Measurements from ENCODE around the gene PURA.

Gene PURA

GRCh38 chr5:140159014-140159927 lies 45.4 kb downstream of the PURA start:
- DNase-seq (ENCODE audit: low read depth, low spot score), result no peak

GRCh38 chr5:140162275-140162674 lies 48.4 kb downstream of the PURA start:
- no peak for DNase-seq (ENCODE audit: low read depth, low spot score)

- no peak for DNase-seq (ENCODE audit: low read depth, low spot score)
Observed at GRCh38 chr5:140162781-140163180, 48.9 kb downstream of the PURA start.

- DNase-seq (ENCODE audit: low read depth, low spot score), result no peak
Observed at GRCh38 chr5:140165101-140165922, 51.4 kb downstream of the PURA start.

GRCh38 chr5:140165923-140166270 lies 52.0 kb downstream of the PURA start:
- DNase-seq (ENCODE audit: low read depth, low spot score), result no peak

- DNase-seq (ENCODE audit: low read depth, low spot score), result no peak
Observed at GRCh38 chr5:140166911-140167310, 53.0 kb downstream of the PURA start.

- DNase-seq (ENCODE audit: low read depth, low spot score), result no peak
Observed at GRCh38 chr5:140168371-140168770, 54.5 kb downstream of the PURA start.

GRCh38 chr5:140169410-140169809 lies 55.5 kb downstream of the PURA start:
- no peak for DNase-seq (ENCODE audit: low read depth, low spot score)

GRCh38 chr5:140172483-140172882 lies 58.6 kb downstream of the PURA start:
- no peak for DNase-seq (ENCODE audit: low read depth, low spot score)

GRCh38 chr5:140174014-140174413 lies 60.1 kb downstream of the PURA start:
- DNase-seq (ENCODE audit: low read depth, low spot score), result no peak

- DNase-seq (ENCODE audit: low read depth, low spot score), result peak; percentile 80
Observed at GRCh38 chr5:140174465-140175366, 60.8 kb downstream of the PURA start, which contains the start of gene CYSTM1. Gene CYSTM1 (plus strand): TSS chr5:140175188. CDS start chr5:140194466, 19,278 bp downstream.

Data from iPS DF 19.7 (cell line).